HepG2 (cell line): ENCODE measurements around the gene TMEM184B. TPM values are rescaled to one million over a fixed set of nuclear protein-coding genes. Genes with fewer than 3 reads are reported as not detected.

ENCODE experiments used
- AGO2 ChIP-seq: fragments of 200-400 bp; formaldehyde crosslinking; optimal IDR thresholded peaks from 2 replicates; pipeline ENCODE3; 2017; ENCODE audit warnings: mild to moderate bottlenecking, low read depth, low read length, moderate library complexity
- BCL6 ChIP-seq: IDR thresholded peaks from 2 replicates; pipeline ENCODE4 v1.6.1; 2016; ENCODE audit warnings: missing genetic modification reagents, missing compliant biosample characterization
- BRD4 ChIP-seq: sonication (generic); formaldehyde crosslinking; IDR thresholded peaks from 2 replicates; pipeline ENCODE4 v1.4.0; 2020; ENCODE audit warnings: missing genetic modification reagents
- CC2D1A ChIP-seq: sonication (generic); formaldehyde crosslinking; IDR thresholded peaks from 2 replicates; pipeline ENCODE4 v1.8.1; 2023; ENCODE audit warnings: mild to moderate bottlenecking, missing genetic modification reagents
- CREB1 ChIP-seq, 2 experiments: fragments of 450-650 bp in 1 of 2; IDR thresholded peaks; 2 replicates each; pipeline ENCODE4 v1.6.1; 2016 to 2017; ENCODE audit warnings: control low read depth in 1 of 2, mild to moderate bottlenecking in 1 of 2, missing compliant biosample characterization in 1 of 2, missing genetic modification characterization in 1 of 2
- GABPB1 ChIP-seq: IDR thresholded peaks from 2 replicates; pipeline ENCODE4 v1.6.1; 2016; ENCODE audit warnings: mild to moderate bottlenecking, missing genetic modification reagents, moderate library complexity, missing compliant biosample characterization
- MEIS2 ChIP-seq: sonication (generic); formaldehyde crosslinking; IDR thresholded peaks from 2 replicates; pipeline ENCODE4 v1.9.0; 2021; ENCODE audit warnings: mild to moderate bottlenecking, missing genetic modification reagents
- MYNN ChIP-seq: sonication (generic); formaldehyde crosslinking; IDR thresholded peaks from 2 replicates; pipeline ENCODE4 v1.4.0; 2020; ENCODE audit warnings: mild to moderate bottlenecking, low read depth, missing genetic modification reagents
- NFRKB ChIP-seq: fragments of 450-650 bp; IDR thresholded peaks from 2 replicates; pipeline ENCODE4 v1.6.1; 2017
- NFYC ChIP-seq: IDR thresholded peaks from 2 replicates; pipeline ENCODE4 v1.6.1; 2016; ENCODE audit warnings: missing genetic modification reagents, missing compliant biosample characterization
- RAD21 ChIP-seq: fragments of 450-650 bp; formaldehyde crosslinking; IDR thresholded peaks from 2 replicates; pipeline ENCODE4 v1.5.0; 2020; ENCODE audit warnings: mild to moderate bottlenecking
- SAFB2 ChIP-seq: sonication (generic); formaldehyde crosslinking; IDR thresholded peaks from 2 replicates; pipeline ENCODE4 v1.5.1; 2020; ENCODE audit warnings: missing genetic modification reagents, low read depth, mild to moderate bottlenecking, borderline replicate concordance
- SKI ChIP-seq: fragments of 450-650 bp; IDR thresholded peaks from one replicate; pipeline ENCODE4 v1.6.1; 2018; ENCODE audit warnings: mild to moderate bottlenecking; ENCODE audit not compliant: partially characterized antibody
- SMAD9 ChIP-seq: sonication (generic); formaldehyde crosslinking; IDR thresholded peaks from 2 replicates; pipeline ENCODE4 v1.5.1; 2020; ENCODE audit warnings: mild to moderate bottlenecking, missing genetic modification reagents
- TCF12 ChIP-seq, 2 experiments: fragments of 450-650 bp in 1 of 2; sonication (generic) in 1 of 2; formaldehyde crosslinking in 1 of 2; IDR thresholded peaks; 2 replicates each; pipeline versions ENCODE4 v1.6.1 to v1.8.0; 2017 to 2022; ENCODE audit warnings: antibody characterized with exemption in 1 of 2, mild to moderate bottlenecking in 1 of 2, missing genetic modification reagents in 1 of 2, moderate library complexity in 1 of 2
- TEAD2 ChIP-seq: sonication (generic); formaldehyde crosslinking; IDR thresholded peaks from 2 replicates; pipeline ENCODE4 v1.9.0; 2021; ENCODE audit warnings: missing genetic modification reagents
- U2AF1 ChIP-seq: fragments of 200-400 bp; formaldehyde crosslinking; optimal IDR thresholded peaks from 2 replicates; pipeline ENCODE3; 2017; ENCODE audit warnings: mild to moderate bottlenecking, low read depth, low read length
- ZFP36 ChIP-seq: fragments of 150-350 bp; IDR thresholded peaks from 2 replicates; pipeline ENCODE4 v1.6.1; 2018; ENCODE audit warnings: borderline replicate concordance, low read length, low read depth; ENCODE audit not compliant: partially characterized antibody
- ZKSCAN5 ChIP-seq: sonication (generic); formaldehyde crosslinking; IDR thresholded peaks from 2 replicates; pipeline ENCODE4 v1.5.1; 2020; ENCODE audit warnings: mild to moderate bottlenecking, missing genetic modification reagents
- ZNF263 ChIP-seq: sonication (generic); formaldehyde crosslinking; IDR thresholded peaks from 2 replicates; pipeline ENCODE4 v1.4.0; 2020; ENCODE audit warnings: missing genetic modification reagents
- ZNF274 ChIP-seq: sonication (generic); formaldehyde crosslinking; IDR thresholded peaks from 2 replicates; pipeline ENCODE4 v1.5.1; 2020; ENCODE audit warnings: mild to moderate bottlenecking, missing genetic modification reagents
- ZNF431 ChIP-seq: sonication (generic); formaldehyde crosslinking; IDR thresholded peaks from 2 replicates; pipeline ENCODE4 v1.9.0; 2022; ENCODE audit warnings: missing genetic modification reagents, low read depth, mild to moderate bottlenecking, borderline replicate concordance
- ZNF556 ChIP-seq: sonication (generic); formaldehyde crosslinking; IDR thresholded peaks from 2 replicates; pipeline ENCODE4 v1.4.0; 2020; ENCODE audit warnings: mild to moderate bottlenecking, missing genetic modification reagents, borderline replicate concordance
- ZNF616 ChIP-seq: sonication (generic); formaldehyde crosslinking; IDR thresholded peaks from 2 replicates; pipeline ENCODE4 v1.5.0; 2020; ENCODE audit warnings: low read depth, mild to moderate bottlenecking, missing genetic modification reagents
- ZNF780A ChIP-seq: sonication (generic); formaldehyde crosslinking; IDR thresholded peaks from 2 replicates; pipeline ENCODE4 v1.8.0; 2022; ENCODE audit warnings: mild to moderate bottlenecking, missing genetic modification reagents, moderate library complexity
- ZNF879 ChIP-seq: sonication (generic); formaldehyde crosslinking; IDR thresholded peaks from 2 replicates; pipeline ENCODE4 v1.8.1; 2023; ENCODE audit warnings: missing genetic modification reagents
- polyA plus RNA-seq, 8 experiments: library from polyadenylated mRNA; depleted of rRNA in 3 of 8; stranded (reverse) in 7 of 8; unstranded in 1 of 8; fragments of >200 nt; fragmentation: Illumina TruSeq in 4 of 8; extraction: Trizol in 4 of 8; gene quantifications; 2 replicates each; pipeline versions ENCODE4 v1.2.1 to v1.2.3, GENCODE V29; 2011 to 2016; ENCODE audit warnings: low read depth in 4 of 8, missing spikeins in 1 of 8, mixed read lengths in 1 of 8; ENCODE audit not compliant: insufficient read depth in 1 of 8
- total RNA-seq, 5 experiments: library from RNA; depleted of rRNA; stranded (reverse); fragments of >200 nt; fragmentation: Illumina TruSeq; extraction: Trizol; gene quantifications; 2 replicates each; pipeline ENCODE4 v1.2.3, GENCODE V29; 2016; ENCODE audit warnings: low read depth in 1 of 5
- TF ChIP-seq, protein P1 (sequence below): IDR thresholded peaks from 2 replicates; pipeline ENCODE4 v1.6.1; 2016; ENCODE audit warnings: missing biosample characterization, missing genetic modification reagents, low read depth
- TF ChIP-seq, protein P2 (sequence below): sonication (generic); formaldehyde crosslinking; IDR thresholded peaks from 2 replicates; pipeline ENCODE4 v1.4.0; 2020; ENCODE audit warnings: missing genetic modification reagents

The TMEM184B gene
- total and polyA plus RNA-seq, 2 of the 13 experiments (the other 11 are each of a cell fraction or from before 2014, with no cell fraction given): 15.9 to 16.0 TPM

DNA sequence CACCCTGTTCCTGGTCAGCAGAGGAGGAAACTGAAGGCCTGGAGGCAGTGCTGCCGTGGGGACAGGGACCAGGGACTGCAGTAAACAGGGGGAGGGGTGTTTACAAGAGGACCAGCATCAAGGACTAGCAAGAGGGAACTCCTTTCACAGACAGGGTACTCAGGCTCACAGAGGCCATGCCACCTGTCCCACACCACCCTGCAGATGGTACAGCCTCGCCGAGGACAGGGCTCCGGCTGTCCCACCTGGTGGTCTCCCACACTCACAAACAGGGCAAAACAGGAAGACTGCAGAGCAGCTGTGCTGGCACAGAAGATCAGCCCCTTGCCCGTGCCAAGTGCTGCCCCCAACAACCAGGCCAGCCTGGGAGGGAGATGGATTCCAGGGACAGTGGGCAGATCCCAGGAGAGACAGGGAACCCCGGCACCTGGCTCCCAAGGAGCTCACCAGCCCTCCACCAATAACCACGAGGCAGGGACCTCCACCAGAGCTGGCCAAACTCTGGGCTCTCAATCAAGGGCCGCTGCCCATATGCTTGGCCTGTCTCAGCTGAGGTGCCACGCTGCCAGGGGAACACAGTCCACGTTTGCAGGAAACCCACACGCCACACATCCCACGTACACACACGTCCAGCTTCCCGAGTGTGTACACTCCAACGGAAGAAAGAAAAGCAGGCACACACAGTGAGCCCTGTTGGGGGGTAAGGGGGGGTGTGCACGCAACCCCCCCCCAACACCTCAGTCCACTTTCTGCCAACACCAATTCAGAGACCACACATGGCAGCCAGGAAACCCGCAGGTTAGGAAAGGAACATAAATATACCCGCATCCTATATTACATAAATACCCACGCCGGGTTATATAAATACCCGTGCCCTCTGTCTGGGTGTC is 42.4 kb upstream of the TMEM184B start (continued):
- TF ChIP-seq AGO2: no peak
- no peak for TF ChIP-seq NFRKB
- TF ChIP-seq ZNF780A (CRISPR knock-in tag): no peak
- TF ChIP-seq SKI: no peak
- no peak for TF ChIP-seq ZFP36
- peak; percentile 32; the same call in 1 of the 2 replicates for TF ChIP-seq ZNF274 (CRISPR knock-in tag)
- TF ChIP-seq, protein P1, sequence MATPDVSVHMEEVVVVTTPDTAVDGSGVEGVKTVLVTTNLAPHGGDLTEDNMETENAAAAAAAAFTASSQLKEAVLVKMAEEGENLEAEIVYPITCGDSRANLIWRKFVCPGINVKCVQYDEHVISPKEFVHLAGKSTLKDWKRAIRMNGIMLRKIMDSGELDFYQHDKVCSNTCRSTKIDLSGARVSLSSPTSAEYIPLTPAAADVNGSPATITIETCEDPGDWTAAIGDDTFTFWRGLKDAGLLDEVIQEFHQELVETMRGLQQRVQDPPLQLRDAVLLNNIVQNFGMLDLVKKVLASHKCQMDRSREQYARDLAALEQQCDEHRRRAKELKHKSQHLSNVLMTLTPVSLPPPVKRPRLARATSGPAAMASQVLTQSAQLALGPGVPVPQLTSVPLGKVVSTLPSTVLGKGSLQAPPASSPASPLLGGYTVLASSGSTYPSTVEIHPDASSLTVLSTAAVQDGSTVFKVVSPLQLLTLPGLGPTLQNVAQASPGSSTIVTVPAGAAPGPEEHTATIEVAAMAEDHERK (CRISPR knock-in tag): no peak
- TF ChIP-seq SAFB2: 0 out of 2 replicates have a peak, but pooled peaks have one; percentile 32
- TF ChIP-seq ZNF879: no peak
- no peak for TF ChIP-seq NFYC (CRISPR knock-in tag)
- no peak for TF ChIP-seq BRD4 (CRISPR knock-in tag)
- peak; percentile 69 for TF ChIP-seq BCL6
- no peak for TF ChIP-seq RAD21 (CRISPR knock-in tag)
- no peak for TF ChIP-seq TCF12 (IDR thresholded peaks at IDR 0.05)
- no peak for TF ChIP-seq TCF12 (CRISPR knock-in tag; IDR thresholded peaks at IDR 0.05)
- no peak for TF ChIP-seq ZNF616
- no peak for TF ChIP-seq TEAD2 (CRISPR knock-in tag)
- no peak for TF ChIP-seq ZNF556 (CRISPR knock-in tag)
- TF ChIP-seq CC2D1A (CRISPR knock-in tag): no peak
- TF ChIP-seq MYNN (CRISPR knock-in tag): no peak
- no peak for TF ChIP-seq SMAD9 (CRISPR knock-in tag)
- no peak for TF ChIP-seq MEIS2 (CRISPR knock-in tag)
- no peak for TF ChIP-seq ZNF431 (CRISPR knock-in tag)
- TF ChIP-seq, protein P2, sequence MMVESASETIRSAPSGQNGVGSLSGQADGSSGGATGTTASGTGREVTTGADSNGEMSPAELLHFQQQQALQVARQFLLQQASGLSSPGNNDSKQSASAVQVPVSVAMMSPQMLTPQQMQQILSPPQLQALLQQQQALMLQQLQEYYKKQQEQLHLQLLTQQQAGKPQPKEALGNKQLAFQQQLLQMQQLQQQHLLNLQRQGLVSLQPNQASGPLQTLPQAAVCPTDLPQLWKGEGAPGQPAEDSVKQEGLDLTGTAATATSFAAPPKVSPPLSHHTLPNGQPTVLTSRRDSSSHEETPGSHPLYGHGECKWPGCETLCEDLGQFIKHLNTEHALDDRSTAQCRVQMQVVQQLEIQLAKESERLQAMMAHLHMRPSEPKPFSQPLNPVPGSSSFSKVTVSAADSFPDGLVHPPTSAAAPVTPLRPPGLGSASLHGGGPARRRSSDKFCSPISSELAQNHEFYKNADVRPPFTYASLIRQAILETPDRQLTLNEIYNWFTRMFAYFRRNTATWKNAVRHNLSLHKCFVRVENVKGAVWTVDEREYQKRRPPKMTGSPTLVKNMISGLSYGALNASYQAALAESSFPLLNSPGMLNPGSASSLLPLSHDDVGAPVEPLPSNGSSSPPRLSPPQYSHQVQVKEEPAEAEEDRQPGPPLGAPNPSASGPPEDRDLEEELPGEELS (CRISPR knock-in tag): peak; percentile 79
- no peak for TF ChIP-seq ZKSCAN5 (CRISPR knock-in tag)
- no peak for TF ChIP-seq U2AF1
- no peak for TF ChIP-seq ZNF263 (CRISPR knock-in tag)
- no peak for TF ChIP-seq CREB1 (IDR thresholded peaks at IDR 0.05)
- no peak for TF ChIP-seq CREB1 (CRISPR knock-in tag; IDR thresholded peaks at IDR 0.05)
- peak; percentile 24; the same call in 1 of the 2 replicates for TF ChIP-seq GABPB1 (CRISPR knock-in tag)
